HK-2 (cell line): ENCODE results near the gene VAV2.

ENCODE experiments used
- DNase-seq: peaks from one replicate; pipeline ENCODE4 v3.0.0-alpha.2; 2018; ENCODE audit not compliant: unreplicated experiment

The VAV2 gene

DNA sequence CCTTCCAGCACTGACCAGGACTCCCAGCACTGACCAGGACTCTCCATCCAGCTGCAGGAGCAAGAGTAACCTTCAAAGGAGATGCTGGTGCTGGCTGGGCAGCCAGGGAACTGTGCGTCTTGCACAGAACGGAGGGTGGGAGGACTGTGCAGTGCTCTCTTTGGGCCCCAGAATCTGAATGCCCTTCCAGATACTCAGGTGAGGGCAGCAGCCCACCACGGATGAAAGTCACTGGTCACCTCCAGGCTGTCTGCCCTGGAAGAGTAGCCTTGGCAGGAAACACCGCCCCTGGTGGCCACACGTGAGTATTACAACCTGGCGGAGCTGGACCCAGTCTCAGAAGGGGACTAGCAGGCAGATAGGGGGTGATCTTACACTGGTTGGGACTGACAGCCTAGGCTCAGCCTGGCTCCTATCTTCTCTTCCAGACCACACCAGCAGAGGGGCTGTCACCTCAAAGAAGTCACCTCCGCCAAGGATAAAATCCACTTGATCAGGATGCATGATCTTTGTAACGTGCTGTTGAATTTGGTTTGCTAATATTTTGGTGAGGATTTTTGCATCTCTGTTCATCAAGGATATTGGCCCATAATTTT lies 249.2 kb downstream of the VAV2 start:
- peak; percentile 84 for DNase-seq

DNA sequence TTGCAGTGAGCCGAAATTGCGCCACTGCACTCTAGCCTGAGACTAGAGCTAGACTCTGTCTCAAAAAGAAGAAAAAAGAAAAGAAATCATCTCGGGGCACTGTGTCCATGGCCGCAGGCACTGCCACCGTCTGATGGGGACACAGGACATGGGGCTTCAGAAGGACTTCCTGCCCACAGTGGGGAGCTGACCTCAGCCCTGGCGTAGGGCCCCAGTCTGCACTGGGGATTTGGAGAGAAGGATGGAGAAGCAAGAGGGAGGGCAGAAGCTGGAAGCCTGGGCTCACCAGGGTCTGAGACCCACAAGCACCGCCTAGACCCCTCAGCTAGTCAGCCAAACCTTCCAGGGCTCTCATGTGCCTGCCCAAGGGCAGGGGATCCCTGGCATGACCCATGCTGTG lies 249.9 kb downstream of the VAV2 start:
- DNase-seq: no peak

DNA sequence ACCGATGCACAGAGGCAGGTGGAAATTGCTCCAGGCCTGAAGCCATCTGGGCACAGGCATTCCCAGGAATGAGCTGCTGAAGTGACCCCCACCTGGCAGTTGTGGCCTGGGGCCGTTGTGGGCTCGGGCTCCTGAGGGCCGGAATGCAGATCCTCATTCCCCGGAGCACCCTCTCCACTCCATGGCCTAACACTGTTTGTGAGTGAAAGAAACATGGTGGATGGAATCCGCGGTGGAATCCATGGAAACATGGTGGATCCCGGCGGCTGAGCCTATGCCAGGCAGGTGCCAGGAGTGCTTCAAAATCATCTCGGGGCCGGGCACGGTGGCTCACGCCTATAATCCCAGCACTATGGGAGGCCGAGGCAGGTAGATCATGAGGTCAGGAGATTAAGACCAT lies 250.4 kb downstream of the VAV2 start:
- no peak for DNase-seq

DNA sequence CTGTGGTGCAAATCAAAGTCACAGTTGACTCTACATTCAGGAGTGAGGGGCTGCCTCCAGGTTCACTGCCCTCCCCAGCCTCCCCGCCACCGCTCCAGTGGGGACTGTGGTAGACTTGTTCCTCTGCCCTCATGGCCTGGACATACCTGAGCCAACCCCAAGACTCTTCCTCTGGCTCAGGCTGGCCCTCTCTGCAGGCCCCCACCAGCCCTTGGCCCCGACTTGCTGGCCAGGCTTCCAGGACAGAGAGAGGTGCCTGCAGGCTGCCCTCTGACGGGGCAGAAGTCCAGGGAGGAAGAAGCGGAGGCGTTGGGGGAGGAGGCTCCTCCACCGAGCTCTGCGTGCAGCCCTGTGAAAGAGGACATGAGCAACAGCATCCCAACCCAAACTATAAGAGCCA lies 251.2 kb downstream of the VAV2 start:
- no peak for DNase-seq

DNA sequence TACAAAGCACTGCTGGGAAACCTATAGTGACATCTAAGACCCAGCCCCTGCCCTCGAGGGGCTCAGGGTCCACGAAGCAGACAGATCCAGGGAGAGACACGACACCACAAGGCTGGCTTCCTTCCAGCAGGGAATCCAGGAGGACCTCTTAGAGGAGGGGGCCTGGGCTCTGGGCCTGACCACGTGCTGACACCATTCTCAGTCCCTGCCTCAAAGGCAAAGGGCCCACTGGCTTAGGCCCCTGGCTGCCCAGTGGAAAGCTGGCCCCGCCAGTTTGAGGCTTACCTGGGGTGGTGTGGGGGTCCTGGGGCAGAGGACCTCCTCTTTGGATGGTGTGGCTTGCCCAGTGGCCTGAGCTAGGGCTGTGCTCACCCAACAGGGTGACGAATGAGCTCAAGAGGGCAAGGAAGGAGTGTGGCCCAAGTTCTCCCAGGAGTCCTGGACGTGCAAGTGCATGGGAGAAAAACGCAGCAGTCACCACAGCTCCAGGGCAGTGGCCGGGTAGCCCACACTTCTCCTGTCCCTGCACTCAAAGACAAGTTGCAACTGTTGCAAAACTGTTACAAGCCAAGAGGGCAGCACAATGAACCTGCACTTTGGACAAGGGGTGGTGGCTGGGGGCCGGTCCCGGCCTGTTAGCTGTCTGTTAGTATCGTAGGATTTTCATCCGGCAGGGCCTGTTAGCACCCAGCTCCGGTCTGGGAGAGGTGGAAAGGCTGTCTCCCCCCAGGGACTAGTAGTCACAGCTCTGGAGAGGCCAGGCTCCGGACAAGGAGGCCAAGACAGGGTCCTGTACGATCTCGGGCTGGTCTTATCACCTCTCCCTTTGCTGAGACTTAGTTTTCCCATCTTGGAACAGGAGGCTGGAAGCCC lies 252.5 kb downstream of the VAV2 start:
- no peak for DNase-seq

DNA sequence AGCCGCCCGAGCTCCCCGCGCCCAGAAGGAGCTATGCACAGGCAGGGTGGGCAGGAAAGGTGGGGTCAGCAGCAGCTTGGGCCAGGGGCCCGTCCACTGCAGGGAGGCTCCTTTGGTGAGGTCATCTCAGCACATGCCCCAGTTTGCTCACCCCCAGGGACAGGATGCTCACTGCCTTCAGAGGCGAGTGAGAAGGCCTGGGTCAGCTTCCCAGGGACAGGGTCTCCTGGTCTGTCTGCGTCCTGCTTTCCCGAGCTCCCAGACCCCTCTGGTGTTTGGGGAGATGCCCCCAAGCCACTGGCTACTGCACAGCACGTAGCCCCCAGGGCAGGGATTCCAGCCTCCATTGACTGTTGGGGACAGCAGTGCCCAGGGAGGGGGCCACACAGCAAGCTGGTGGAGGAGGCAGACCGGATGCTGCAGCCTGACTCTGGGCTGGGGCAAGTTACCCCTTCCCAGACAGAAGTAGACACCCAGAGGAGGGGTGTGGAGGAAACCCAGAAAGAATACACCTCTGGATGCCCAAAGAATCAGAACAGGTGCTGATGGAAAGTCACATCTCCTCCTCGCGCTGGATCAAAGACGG lies 253.4 kb downstream of the VAV2 start:
- no peak for DNase-seq

DNA sequence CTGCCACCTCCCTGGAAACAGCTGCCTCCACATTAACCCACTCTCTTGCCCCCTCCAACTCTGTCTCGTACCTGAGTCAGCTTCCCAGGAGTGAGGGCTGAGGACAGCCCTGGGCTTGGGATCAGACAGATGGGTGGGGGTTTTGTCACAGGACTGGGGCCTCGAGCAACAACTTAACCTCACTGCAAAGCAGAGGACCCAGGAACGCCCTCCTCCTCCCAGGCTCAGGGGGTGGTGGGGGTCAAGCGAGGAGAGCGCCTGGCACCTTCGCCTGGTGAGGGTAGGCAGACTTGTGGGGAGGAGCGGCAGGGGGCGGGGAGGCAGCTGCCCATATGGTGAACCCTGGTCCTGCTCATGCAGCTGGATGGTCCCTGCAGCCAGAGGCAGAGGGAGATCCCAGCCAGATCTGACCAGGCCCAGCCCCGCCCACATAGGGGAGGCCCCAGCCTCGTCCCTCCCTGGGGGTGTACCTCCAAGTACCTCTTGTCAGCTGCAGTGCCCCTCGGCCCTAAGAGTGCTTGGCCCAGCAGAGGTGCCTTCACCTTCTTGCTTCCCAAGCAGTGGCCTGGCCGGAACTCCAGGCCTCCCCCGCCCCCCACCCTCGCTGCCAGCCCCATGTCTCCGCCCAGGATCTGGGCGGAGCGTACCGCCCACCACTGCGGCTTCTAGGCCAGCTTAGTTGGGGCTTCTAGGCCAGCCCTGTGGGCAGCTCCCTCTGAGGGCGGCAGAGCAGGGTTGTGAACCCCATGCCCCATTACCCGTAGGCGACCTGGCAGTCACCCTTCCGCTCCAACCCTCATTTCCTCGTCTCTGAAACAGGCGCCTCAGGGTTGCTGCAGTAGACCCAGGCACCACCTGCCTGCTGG lies 254.1 kb downstream of the VAV2 start, which contains the start of gene SARDH:
Gene SARDH (minus strand): TSS at position 579 of the 866 bp plus-strand sequence. CDS start 4,179 bp downstream, outside the sequence.
- DNase-seq: peak; percentile 54

DNA sequence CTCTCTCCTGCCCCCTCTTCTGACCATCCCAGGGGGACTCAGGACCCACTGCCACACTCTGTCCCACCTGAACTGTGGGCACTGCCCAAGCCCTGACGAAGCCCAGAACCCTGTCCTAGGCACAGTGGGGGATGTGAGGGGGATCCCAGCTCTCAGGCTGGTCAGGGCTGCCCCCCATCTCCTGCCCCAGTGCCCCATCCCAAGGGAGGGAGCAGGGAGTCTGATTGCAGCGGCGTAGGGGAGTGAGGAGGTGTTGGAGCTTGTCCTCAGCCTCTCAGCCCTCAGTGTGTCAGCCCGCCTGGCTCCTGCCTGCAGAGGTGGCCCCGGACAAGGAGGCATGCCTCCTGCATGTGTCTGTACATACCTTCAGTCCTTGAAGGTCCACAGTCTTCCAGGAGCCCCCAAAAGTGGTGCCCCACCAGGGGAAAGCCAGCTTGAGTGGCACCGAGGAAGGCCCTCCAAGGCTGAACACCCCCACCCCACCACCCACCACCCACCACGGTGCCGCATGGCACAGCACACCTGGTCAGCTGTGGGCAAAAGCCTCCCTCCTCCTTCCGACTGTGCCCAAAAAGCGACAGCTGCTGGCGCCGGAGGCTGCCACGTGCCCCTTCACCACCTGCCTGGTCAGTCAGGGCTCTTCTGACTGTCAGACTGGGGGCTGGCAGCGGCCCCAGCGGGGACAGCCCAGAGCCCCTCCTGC lies 254.9 kb downstream of the VAV2 start:
- DNase-seq: no peak

DNA sequence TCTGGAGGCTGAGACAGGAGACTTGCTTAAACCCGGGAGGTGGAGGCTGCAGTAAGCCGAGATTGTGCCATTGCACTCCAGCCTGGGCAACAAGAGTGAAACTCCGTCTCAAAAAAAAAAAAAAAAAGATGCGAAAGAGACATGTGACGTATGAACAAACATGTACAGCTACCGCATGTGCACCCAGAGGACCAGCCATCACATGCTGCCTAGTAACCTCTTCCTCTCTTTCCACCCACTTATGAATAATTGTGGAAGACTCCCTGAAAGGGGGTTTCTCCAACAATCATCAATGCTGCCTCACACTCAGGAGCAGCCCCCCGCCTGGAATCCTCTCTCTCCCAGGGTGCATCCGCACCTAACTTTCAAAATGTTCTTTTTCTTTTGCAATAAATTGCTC lies 256.2 kb downstream of the VAV2 start:
- DNase-seq: no peak

DNA sequence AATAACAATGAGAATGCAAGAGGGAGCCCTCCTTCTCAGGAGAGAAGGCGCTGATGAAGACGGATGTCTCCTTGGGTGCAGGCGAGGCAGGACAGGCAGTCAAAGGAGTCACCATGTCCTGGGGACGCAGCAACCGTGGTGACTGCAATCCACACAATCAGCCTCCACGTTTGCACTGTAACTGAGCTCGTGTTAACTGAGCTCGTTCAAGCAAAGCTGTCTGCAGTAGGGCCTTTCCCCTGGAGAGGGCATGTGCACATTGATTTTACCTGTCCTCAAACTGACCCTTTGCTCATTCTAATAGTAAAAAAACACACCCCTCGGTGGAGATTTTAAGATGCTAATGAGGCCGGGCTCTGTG lies 256.7 kb downstream of the VAV2 start:
- DNase-seq: no peak

DNA sequence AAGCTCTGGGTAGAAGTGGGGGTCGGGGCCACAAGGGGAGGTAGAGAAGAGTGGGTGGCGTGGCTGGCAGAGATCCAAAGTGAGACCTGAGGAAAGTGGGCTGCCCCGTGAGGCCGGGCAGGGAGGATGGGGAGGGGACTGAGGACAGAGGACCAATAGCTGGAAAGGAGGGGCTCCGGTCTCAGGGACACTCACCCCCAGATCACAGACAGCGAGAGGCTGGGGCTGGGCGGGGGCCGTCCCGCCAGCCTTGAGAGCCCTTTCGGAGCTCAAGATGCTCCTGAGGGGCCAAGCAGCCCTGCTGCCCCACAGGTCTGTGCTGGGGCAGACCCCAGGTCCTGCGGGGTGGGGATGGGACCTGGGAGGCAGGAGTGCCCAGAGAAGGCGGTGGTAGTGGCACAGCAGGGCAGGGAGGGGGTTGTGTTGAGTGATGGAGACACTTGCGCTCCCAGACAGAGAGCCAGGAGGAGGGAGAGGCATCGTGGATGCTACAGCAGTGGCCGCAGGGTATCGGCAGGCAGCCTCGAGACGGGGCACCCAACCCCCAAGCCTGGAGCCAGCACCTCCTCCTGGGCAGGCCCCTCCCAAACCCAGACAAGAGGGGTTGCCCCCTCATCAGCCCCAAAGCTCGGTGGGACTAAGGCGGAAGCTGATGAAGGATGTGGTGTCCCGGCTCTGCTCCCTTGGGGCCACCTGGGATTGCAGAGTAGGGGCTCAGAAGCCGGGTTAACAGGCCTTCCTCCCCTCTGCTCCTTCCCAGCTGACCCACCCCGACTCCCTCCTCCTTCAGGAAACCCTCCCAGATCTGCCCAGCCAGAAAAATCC lies 257.3 kb downstream of the VAV2 start:
- DNase-seq: no peak

DNA sequence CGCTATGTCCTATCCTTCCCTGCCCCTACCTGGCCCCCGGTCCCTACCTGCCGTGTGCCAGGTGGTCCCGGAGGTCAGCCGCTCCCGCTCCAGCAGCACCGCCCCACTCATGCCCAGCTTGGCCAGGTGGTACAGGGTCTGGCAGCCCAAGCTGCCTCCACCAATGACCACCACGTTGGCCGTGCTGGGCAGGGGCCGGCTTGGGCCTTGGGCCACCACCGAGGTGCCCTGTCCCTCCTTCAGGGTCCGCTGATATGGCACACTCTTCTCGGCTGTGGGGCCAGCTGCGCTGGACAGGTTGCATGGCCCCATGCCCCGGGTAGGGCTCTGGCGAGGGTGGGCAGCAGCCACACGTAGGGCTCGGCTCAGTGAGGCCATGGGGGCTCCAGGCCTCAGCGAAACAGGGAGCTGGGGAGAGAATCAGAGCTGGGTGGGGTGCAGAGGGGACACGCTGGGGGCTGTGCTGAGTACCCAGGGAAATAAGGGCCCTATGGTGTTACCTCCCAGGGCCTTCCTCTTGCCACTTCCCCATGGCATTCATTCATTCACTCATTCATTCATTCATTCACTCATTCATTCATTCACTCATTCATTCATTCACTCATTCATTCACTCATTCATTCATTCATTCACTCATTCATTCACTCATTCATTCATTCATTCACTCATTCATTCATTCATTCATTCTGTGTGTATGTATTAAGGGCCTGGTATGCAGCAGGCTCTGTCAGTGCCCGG lies 258.2 kb downstream of the VAV2 start:
- no peak for DNase-seq

DNA sequence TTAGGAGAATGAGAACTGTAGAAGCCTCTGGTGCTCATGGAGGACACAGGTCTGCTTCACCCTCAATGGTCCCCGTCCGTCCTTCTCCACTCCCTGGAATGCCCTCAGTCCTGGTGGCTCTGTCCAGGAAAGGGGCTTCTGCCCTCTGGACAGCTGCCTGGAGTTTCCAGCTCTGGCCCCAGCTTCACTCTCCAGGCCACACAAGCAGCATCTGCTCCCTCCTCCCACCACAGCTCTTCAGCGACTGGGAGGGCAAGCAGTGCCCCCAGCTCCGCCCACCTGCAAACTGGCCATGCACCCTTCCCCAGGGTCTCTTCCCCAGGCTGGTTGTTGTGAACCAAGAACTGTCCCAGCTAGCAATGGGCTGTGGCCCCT lies 258.7 kb downstream of the VAV2 start:
- DNase-seq: no peak

DNA sequence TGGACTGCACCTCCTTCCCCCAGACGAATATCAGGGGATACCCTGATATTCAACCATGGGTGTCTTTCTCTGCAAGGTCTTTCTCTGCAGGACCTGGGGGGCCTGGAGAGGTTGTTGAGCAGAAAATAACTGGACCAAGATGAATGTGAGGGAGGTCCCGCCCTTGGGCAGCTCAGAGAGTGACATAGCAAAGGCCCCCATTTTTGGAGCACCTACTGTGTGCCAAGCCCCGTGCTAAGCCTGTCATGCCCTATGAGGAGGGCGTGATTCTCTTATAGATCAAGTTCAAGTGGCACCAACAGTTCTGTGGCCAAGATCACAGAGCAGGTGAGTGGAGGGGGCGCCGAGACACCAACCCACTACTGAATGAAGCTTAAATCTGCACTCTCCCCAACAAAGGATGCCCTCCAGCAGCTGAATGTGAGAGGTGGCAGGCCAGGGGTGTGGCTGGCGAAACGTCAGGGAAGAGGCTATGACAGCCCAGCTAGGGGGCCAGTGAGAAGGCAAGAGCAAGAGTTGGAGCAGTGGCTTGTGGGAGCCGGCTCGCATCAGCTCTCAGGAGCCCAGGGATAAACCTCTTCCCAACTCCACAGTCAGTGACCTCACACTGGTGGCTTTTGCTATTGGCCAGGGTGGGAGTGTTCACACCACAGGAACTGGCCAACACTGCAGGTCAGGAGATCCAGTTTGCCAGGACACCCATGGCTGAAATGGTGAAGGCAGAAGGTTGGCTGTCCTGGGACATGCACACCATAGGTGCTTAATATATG lies 259.3 kb downstream of the VAV2 start:
- DNase-seq: no peak

DNA sequence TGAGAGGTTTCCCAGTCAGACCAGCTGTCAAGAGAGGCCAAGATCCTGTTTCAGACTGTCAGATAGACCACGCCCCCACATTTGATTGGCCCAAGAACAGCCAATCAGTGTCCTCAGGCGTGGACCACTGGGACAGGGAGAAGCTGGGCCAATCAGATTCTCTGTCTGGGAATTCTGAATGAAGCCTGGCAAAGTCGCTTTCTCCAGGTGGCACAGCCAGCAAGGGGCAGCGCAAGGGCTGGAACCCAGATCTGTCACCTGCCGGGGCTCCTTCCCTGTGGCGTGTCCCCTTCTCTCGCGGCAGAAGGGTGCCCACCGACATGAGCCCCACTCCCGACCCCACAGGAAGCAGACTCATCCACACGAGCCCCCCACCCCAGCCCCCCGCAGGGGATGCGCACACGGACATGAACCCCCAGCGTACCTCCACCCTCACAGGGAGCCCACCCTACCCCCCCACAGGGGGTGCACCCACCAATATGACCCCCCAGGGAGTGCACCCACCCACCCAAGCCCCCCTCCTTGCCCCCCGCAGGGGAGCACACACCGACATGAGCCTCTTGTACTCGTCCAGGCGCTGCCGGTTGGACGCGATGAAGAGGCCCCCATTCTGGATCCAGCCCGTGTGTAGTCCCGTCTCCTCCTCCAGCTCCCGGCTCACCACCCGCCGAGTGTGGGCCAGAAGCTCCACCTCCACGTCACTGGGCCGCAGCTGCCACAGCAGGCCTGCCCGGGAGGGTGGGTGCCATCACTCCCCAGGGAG lies 260.1 kb downstream of the VAV2 start:
- no peak for DNase-seq

DNA sequence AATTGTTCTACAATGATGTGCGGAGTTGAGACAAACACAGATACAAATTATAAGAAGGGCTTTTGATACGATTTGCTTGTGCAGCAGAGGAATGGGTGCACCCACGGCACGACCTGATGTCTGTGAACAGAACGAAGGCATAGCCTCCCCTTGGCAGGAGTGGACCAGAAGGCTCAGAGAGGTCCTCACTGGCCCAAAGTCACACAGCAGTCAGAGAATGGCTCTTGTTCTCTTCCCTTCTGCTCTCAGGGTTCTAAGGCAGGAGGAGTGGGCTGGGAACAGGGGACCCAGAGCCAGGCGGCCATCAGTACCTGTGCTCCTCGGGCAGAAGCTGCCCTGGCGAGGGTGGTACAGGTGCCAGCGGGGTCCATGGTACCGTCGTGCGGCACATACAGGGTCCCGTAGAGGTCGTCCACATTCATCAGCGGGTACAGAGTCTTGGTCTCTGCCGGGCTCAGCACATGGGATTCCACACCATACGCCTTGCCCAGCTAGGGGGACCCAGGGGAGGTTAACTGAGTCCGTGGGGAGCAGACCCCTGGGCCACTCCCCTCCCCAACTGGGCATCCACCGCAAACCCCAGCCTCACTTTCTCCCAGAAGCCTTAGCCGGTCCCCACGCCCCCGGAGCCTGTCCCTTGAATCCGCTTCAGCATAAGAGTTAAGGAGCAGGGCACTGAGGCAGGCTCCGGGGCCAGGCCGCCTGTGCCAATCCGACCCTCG lies 261.0 kb downstream of the VAV2 start:
- no peak for DNase-seq

DNA sequence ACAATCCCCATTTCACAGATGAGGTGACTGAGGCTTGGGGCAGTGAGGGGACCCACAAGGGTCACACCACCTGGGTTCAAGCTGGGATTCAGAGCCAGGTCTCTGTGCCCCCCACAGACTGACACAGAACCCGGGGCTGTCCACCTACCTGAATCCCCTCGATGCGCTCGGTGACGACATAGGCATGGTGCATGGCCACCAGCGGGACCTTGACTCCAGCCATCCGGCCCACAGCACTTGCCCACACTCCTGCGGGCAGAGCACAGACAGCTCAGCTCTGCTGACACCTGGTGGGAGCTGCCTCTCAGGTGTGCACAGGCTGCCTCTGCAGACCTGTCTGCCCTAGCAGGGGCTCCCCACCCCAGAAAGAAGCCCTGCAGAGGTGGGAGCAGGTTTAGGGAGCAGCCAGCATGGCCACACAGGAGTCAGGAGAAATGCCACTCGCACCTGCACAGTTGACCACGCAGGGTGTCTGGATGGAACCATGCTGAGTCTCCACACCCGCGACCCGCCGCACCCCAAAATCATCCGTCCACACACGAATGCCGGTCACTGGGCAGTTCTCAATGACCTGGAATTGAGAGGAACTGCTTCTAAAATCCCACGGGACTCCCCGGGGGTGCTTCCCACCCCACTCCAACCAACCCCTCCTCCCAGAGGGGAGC lies 262.4 kb downstream of the VAV2 start:
- no peak for DNase-seq
